MM.1S (cell line): ENCODE data around the gene MTHFD1L.

Experiments
- DNase-seq: peaks from one replicate; pipeline ENCODE4 v3.0.0-alpha.2; 2015
- H2AFZ ChIP-seq: fragments of 300-600 bp; sonication (generic); 2 replicates; pipeline ENCODE4 v1.6.0; 2016; ENCODE audit warnings: antibody characterized with exemption, low read length
- H3F3A ChIP-seq: fragments of 300-600 bp; sonication (generic); 2 replicates; pipeline ENCODE4 v1.6.1; 2016; ENCODE audit warnings: mild to moderate bottlenecking, antibody characterized with exemption, low read length, moderate library complexity, mixed read lengths; ENCODE audit not compliant: insufficient read depth
- H3K27ac ChIP-seq: fragments of 300-600 bp; sonication (generic); 2 replicates; pipeline ENCODE4 v1.5.1; 2016; ENCODE audit warnings: mild to moderate bottlenecking, low read length
- H3K27me3 ChIP-seq: fragments of 300-600 bp; sonication (generic); replicated peaks from 2 replicates; pipeline ENCODE4 v1.6.0; 2016; ENCODE audit warnings: low read length; ENCODE audit not compliant: insufficient read depth
- H3K36me3 ChIP-seq: fragments of 300-600 bp; sonication (generic); replicated peaks from 2 replicates; pipeline ENCODE4 v1.6.1; 2016; ENCODE audit warnings: mild to moderate bottlenecking, low read length, mixed read lengths; ENCODE audit not compliant: insufficient read depth
- H3K4me1 ChIP-seq: fragments of 300-600 bp; sonication (generic); 2 replicates; pipeline ENCODE4 v1.6.1; 2016; ENCODE audit warnings: low read length, mixed read lengths
- H3K4me2 ChIP-seq: fragments of 300-600 bp; sonication (generic); 2 replicates; pipeline ENCODE4 v1.6.0; 2016; ENCODE audit warnings: low read depth, low read length
- H3K4me3 ChIP-seq: fragments of 300-600 bp; sonication (generic); 2 replicates; pipeline ENCODE4 v1.5.1; 2016; ENCODE audit warnings: low read length, mixed read lengths
- H3K79me2 ChIP-seq: fragments of 300-600 bp; sonication (generic); 2 replicates; pipeline ENCODE4 v1.6.1; 2016; ENCODE audit warnings: mixed run types, low read length, mixed read lengths
- H3K9ac ChIP-seq: fragments of 300-600 bp; sonication (generic); 2 replicates; pipeline ENCODE4 v1.6.1; 2016; ENCODE audit warnings: low read length, mixed read lengths
- H3K9me2 ChIP-seq: fragments of 300-600 bp; sonication (generic); replicated peaks from 2 replicates; pipeline ENCODE4 v1.6.1; 2016; ENCODE audit warnings: mild to moderate bottlenecking, low read length, mixed read lengths; ENCODE audit not compliant: insufficient read depth
- H3K9me3 ChIP-seq: fragments of 300-600 bp; sonication (generic); replicated peaks from 2 replicates; pipeline ENCODE4 v1.6.1; 2016; ENCODE audit warnings: mild to moderate bottlenecking, low read length, mixed read lengths; ENCODE audit not compliant: insufficient read depth
- H4K20me1 ChIP-seq: fragments of 300-600 bp; sonication (generic); 2 replicates; pipeline ENCODE4 v1.6.1; 2016; ENCODE audit warnings: mild to moderate bottlenecking, low read length, moderate library complexity, mixed read lengths; ENCODE audit not compliant: insufficient read depth
- CTCF ChIP-seq: fragments of 300-600 bp; sonication (generic); IDR thresholded peaks from 2 replicates; pipeline ENCODE4 v1.5.1; 2016; ENCODE audit warnings: antibody characterized with exemption, low read length, mixed read lengths
- EZH2 ChIP-seq: fragments of 300-600 bp; sonication (generic); optimal IDR thresholded peaks from 2 replicates; pipeline ENCODE3; 2017; ENCODE audit warnings: low read depth, mild to moderate bottlenecking, antibody characterized with exemption, low read length, mixed read lengths
- EZH2phosphoT487 ChIP-seq: fragments of 300-600 bp; sonication (generic); IDR thresholded peaks from 2 replicates; pipeline ENCODE4 v1.6.1; 2018; ENCODE audit warnings: antibody characterized with exemption, low read length

MTHFD1L gene

DNA sequence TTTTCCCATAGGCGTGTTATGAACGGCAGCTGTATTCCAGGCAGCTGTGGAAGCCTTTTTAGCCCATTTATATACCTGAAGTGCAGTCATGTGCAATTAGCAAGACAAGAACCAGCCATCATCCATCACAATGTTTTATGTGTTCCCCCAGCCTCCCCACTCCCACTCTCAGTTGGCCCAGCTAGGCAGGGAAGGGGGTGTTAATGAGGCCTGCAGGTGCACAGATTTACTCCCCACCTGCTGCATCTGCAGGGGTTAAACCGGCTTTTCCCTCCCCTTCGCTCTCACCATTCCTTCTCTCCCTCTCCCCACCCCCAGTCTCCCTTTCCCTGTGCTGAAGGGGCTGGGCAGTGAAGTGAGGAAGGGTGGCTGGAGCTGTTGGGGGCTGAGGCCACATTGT is 224.5 kb downstream of the MTHFD1L start:
- Histone ChIP-seq H3K36me3 (no peaks in the 10 kb centered on the region), H3K79me2 (no peaks in the 10 kb centered on the region), H3K9me2 (no peaks in the 10 kb centered on the region), H3K4me2 (no peak overlapping the region), H3K9me3 (no peaks in the 10 kb centered on the region), H3K27me3 (no peaks in the 10 kb centered on the region), H3K9ac (no peak overlapping the region), H3F3A (no peaks in the 10 kb centered on the region), H2AFZ (no peak overlapping the region), H3K4me3 (no peak overlapping the region), H4K20me1 (no peaks in the 10 kb centered on the region), H3K4me1 (no peaks in the 10 kb centered on the region), H3K27ac (no peak overlapping the region)
- no peak for TF ChIP-seq EZH2
- TF ChIP-seq CTCF: no peak
- TF ChIP-seq EZH2phosphoT487: no peak
- no peak for DNase-seq

DNA sequence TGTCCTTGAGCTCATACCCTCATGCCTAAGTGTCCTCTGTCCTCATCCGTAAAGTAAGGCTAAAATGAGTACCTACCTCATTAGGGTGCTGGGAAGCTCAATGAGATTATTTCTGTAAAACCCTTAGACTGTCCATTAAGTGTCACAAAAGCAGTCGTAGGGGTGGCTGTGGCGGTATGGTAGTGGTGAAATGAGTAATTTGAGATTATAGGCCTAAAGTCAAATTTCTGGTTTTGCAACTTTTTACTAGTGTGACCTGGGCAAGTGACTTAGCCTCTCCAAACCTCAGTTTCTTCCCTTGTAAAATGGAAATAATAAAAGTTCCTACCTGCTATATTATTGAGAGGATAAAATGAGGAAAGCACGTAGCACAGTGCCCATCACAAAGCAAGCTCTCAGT is 226.1 kb downstream of the MTHFD1L start:
- Histone ChIP-seq H3K4me3 (no peak overlapping the region), H2AFZ (no peak overlapping the region), H3K27ac (no peak overlapping the region), H3K4me1 (no peaks in the 10 kb centered on the region), H3K9ac (no peak overlapping the region), H3K4me2 (no peak overlapping the region), H3K9me3 (no peaks in the 10 kb centered on the region), H3K36me3 (no peaks in the 10 kb centered on the region), H4K20me1 (no peaks in the 10 kb centered on the region), H3K27me3 (no peaks in the 10 kb centered on the region), H3F3A (no peaks in the 10 kb centered on the region), H3K79me2 (no peaks in the 10 kb centered on the region), H3K9me2 (no peaks in the 10 kb centered on the region)
- no peak for DNase-seq
- TF ChIP-seq EZH2phosphoT487: no peak
- TF ChIP-seq CTCF: no peak
- no peak for TF ChIP-seq EZH2

GRCh38 chr6:151092591-151092990 is 227.1 kb downstream of the MTHFD1L start:
- Histone ChIP-seq H3K36me3 (no peaks in the 10 kb centered on the region), H3F3A (no peaks in the 10 kb centered on the region), H3K9me2 (no peaks in the 10 kb centered on the region), H3K79me2 (no peaks in the 10 kb centered on the region), H3K4me1 (no peaks in the 10 kb centered on the region), H3K4me2 (no peak overlapping the region), H3K9me3 (no peaks in the 10 kb centered on the region), H3K4me3 (no peak overlapping the region), H2AFZ (no peak overlapping the region), H3K27me3 (no peaks in the 10 kb centered on the region), H3K9ac (no peak overlapping the region), H3K27ac (no peak overlapping the region), H4K20me1 (no peaks in the 10 kb centered on the region)
- DNase-seq: no peak
- TF ChIP-seq CTCF (no peak), EZH2phosphoT487 (no peak), EZH2 (no peak)

GRCh38 chr6:151093706-151094105 is 228.2 kb downstream of the MTHFD1L start:
- TF ChIP-seq CTCF: no peak
- no peak for TF ChIP-seq EZH2
- no peak for TF ChIP-seq EZH2phosphoT487
- H3K36me3 ChIP-seq: no peaks in the 10 kb centered on the region
- no peak for DNase-seq

More at GRCh38 chr6:151093706-151094105, 228.2 kb downstream of the MTHFD1L start:
- Histone ChIP-seq H3K9me3 (no peaks in the 10 kb centered on the region), H3K9ac (no peak overlapping the region), H3F3A (no peaks in the 10 kb centered on the region), H2AFZ (no peak overlapping the region), H3K27me3 (no peaks in the 10 kb centered on the region), H3K4me2 (no peak overlapping the region), H3K27ac (no peak overlapping the region), H3K4me1 (no peaks in the 10 kb centered on the region), H3K4me3 (no peak overlapping the region), H3K9me2 (no peaks in the 10 kb centered on the region), H4K20me1 (no peaks in the 10 kb centered on the region), H3K79me2 (no peaks in the 10 kb centered on the region)
